GM12872 (cell line): ENCODE results near the gene GPR68.

Source experiments
- CTCF ChIP-seq: IDR thresholded peaks from 3 replicates; pipeline ENCODE4 v1.5.1; 2011; ENCODE audit warnings: low read depth, mild to moderate bottlenecking, low read length, moderate library complexity; ENCODE audit not compliant: insufficient read depth

Gene GPR68

GRCh38 chr14:91244501-91244901, at the start of gene GPR68:
Gene GPR68, minus strand, starts transcription at chr14:91244704. Its CDS starts 9,654 bp downstream, at chr14:91235050.
- TF ChIP-seq CTCF = no peak

GRCh38 chr14:91294153-91294552, 49.6 kb upstream of the GPR68 start:
- no peak for TF ChIP-seq CTCF

- no peak for TF ChIP-seq CTCF
Measured at GRCh38 chr14:91293281-91293680, 48.8 kb upstream of the GPR68 start.

- no peak for TF ChIP-seq CTCF
Measured at GRCh38 chr14:91292491-91292890, 48.0 kb upstream of the GPR68 start.

GRCh38 chr14:91291786-91292405, 47.4 kb upstream of the GPR68 start:
- no peak for TF ChIP-seq CTCF

GRCh38 chr14:91290986-91291385, 46.5 kb upstream of the GPR68 start:
- no peak for TF ChIP-seq CTCF

GRCh38 chr14:91289464-91289863, 45.0 kb upstream of the GPR68 start:
- TF ChIP-seq CTCF = no peak
